ENCODE results near the gene G3BP2. TPM values are rescaled to one million over a fixed set of nuclear protein-coding genes. Genes with fewer than 3 reads are reported as not detected.
A peak's percentile ranks its signal among the peaks of the same experiment; 100 is the strongest.

The G3BP2 gene
- total RNA-seq, 3 donors from 2014 or later: 144 to 149 (median 149) TPM

DNA sequence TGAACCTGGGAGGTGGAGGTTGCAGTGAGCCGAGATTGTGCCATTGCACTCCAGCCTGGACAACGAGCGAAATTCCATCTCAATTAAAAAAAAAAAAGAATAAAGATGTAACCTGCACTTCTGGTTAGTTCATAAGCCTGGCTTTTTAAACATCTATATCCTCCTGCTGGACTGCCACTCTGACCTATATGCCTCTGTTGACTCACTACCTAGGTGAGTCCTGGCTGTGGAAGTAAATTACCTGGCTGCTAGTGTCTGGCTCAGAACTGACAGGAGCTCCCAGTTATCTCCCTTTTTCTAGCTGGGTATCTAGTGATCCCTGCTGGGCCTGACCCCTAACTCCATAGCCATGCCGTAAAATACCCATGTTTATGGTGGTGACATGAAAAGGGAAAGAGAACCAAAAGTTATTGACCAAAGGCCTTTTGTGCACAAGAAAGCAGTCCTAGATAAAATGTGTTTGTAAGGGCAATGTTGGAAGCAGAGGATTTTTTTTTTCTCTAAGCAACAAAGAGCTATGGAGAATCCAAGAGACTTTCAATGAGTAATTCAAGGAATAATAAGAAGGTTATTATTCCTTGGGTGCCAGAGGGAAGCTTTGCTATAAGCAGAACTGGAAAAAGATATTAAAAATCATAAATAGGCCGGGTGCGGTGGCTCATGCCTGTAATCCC, 10.4 kb upstream of the G3BP2 start:
- intact Hi-C loops (cut with DNase I, micrococcal nuclease): no loop called here
- H3K36me3 ChIP-seq (ENCODE audit: low read depth): no peaks in the 10 kb centered on the region
- peak; percentile 79 for ATAC-seq

DNA sequence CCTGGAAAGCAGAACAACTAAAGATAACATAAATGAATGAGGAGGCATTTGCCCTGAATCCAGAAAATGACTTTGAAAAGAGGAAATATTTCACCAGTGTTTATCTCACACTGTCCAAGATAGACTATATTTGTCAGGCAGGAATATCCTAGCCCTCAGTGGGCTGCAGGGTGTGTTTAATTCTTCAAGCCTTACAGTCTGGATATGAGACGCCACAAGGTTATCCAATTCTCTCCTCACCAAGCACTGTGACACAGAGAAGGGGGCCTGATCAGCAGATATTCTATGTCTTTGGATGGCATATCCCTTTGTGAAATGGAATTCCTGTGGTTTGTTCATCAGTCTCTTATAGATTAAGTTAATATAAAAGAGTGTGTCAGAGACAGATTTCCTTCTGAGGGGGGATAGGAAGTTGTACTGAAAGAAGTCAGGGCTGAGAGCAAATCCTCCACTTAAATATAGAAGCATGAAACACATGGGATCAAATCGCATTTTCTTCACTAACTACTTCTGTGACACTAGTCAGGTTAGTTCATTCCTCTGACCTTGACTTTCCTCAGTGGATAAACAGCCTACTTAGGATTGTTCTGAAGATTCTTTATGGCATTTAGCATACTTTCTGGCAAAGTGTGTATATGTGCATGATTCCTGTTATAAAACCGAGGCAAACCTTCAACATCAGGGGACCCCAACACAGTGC, 6.8 kb upstream of the G3BP2 start:
- Histone ChIP-seq H3K36me3 (ENCODE audit: low read depth) (no peaks in the 10 kb centered on the region), H3K9me3 (no peaks in the 10 kb centered on the region), H3K4me3 (no peak overlapping the region), H3K4me1 (ENCODE audit: low read depth) (no peaks in the 10 kb centered on the region)
- TF ChIP-seq, protein P1, sequence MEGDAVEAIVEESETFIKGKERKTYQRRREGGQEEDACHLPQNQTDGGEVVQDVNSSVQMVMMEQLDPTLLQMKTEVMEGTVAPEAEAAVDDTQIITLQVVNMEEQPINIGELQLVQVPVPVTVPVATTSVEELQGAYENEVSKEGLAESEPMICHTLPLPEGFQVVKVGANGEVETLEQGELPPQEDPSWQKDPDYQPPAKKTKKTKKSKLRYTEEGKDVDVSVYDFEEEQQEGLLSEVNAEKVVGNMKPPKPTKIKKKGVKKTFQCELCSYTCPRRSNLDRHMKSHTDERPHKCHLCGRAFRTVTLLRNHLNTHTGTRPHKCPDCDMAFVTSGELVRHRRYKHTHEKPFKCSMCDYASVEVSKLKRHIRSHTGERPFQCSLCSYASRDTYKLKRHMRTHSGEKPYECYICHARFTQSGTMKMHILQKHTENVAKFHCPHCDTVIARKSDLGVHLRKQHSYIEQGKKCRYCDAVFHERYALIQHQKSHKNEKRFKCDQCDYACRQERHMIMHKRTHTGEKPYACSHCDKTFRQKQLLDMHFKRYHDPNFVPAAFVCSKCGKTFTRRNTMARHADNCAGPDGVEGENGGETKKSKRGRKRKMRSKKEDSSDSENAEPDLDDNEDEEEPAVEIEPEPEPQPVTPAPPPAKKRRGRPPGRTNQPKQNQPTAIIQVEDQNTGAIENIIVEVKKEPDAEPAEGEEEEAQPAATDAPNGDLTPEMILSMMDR (IDR thresholded peaks at IDR 0.05): no peak
- ATAC-seq (no peak), DNase-seq (no peak)
- intact Hi-C loops (cut with DNase I, micrococcal nuclease): no loop called here

More for the DNA sequence above, 10.4 kb upstream of the G3BP2 start:
- H3K9me3 ChIP-seq: no peaks in the 10 kb centered on the region
- no peaks in the 10 kb centered on the region for H3K4me1 ChIP-seq (ENCODE audit: low read depth)
- H3K4me3 ChIP-seq: no peak overlapping the region
- DNase-seq: no peak
- TF ChIP-seq, protein P1 (IDR thresholded peaks at IDR 0.05): no peak

DNA sequence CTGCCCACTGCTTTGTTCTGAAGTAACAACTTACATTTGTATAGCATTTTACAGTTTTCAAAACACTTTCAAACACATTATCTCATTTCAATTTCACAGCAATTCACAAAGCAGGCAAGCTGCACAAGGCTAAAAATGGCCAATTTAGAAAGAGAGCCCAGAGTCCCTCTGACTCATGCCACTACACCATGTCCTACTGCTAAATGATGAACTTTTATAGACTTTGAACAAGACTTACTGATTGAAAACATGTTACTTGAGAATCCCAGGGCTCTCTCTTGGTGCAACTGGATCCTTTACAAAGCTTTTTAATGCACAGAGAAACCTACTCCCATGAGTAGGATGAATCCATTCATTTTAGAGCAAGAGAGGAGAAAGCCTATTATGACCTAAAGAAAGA, 5.8 kb upstream of the G3BP2 start:
- intact Hi-C loops (cut with DNase I, micrococcal nuclease): no loop called here
- ATAC-seq (no peak), DNase-seq (no peak)
- Histone ChIP-seq H3K36me3 (ENCODE audit: low read depth) (no peaks in the 10 kb centered on the region), H3K4me1 (ENCODE audit: low read depth) (peaks cover 9% of the 10 kb centered on the region), H3K9me3 (no peaks in the 10 kb centered on the region), H3K4me3 (no peak overlapping the region)
- TF ChIP-seq, protein P1 (IDR thresholded peaks at IDR 0.05): no peak

DNA sequence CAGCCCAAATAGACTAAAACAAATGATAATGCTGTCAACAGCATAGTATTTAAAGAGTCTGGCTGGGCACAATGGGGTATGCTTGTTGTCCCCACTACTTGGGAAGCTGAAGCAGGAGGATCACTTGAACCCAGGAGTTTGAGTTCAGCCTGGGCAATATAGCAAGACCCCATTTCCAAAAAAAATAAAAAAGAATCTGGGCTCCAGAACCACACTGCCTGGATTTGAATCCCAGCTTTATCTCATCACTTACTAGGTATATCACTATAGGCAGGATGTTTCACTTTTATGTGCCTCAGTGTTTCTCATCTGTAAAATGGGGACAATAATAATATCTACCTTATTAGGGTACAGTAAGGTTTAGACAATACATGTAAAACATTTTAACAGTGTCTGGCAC, 5.3 kb upstream of the G3BP2 start:
- H3K4me1 ChIP-seq (ENCODE audit: low read depth): peaks cover 12% of the 10 kb centered on the region
- no peak overlapping the region for H3K4me3 ChIP-seq
- intact Hi-C loops (cut with DNase I, micrococcal nuclease): no loop called here
- no peak for DNase-seq
- ATAC-seq: no peak
- H3K36me3 ChIP-seq (ENCODE audit: low read depth): no peaks in the 10 kb centered on the region
- TF ChIP-seq, protein P1 (IDR thresholded peaks at IDR 0.05): no peak
- no peaks in the 10 kb centered on the region for H3K9me3 ChIP-seq

DNA sequence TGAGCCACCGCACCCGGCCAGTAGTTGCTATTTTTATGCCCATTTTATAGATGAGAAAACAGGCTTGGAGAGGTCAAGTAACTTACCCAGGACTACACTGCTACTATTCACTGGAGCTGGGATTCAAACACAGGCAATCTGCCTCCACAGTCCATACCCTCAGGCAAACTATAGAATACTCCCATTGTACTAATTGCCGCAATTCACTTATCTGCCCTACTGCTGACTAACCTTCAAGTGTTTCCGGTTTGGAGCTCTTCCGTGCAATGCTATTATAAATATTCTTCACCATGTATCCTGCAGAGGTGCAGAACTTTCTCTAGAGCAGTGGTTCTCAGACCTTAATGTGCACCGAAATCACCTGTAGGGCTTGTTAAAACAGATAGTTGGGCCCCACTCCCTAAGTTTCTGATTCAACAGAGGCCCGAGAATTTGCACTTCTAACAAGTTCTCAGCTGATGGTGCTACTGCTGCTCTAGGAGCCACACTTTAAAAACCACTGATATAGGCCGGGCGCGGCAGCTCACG, 1.9 kb upstream of the G3BP2 start:
- H3K9me3 ChIP-seq: no peaks in the 10 kb centered on the region
- H3K4me1 ChIP-seq (ENCODE audit: low read depth): peaks cover 24% of the 10 kb centered on the region
- DNase-seq: peak in 1 of 3 donors; percentile 27
- H3K36me3 ChIP-seq (ENCODE audit: low read depth): no peaks in the 10 kb centered on the region
- intact Hi-C loops (cut with DNase I, micrococcal nuclease): no loop called here
- TF ChIP-seq, protein P1 (IDR thresholded peaks at IDR 0.05): no peak
- no peak overlapping the region for H3K4me3 ChIP-seq
- ATAC-seq: peak; percentile 44

All from mucosa of descending colon (tissue), 3 donors.